NB4 (cell line): ENCODE data around the gene RMI2.
A peak's percentile ranks its signal among the peaks of the same experiment; 100 is the strongest.

Source experiments
- DNase-seq: peaks from one replicate; pipeline ENCODE4 v3.0.0; 2010; ENCODE audit warnings: low read depth
- H3K4me3 ChIP-seq: one replicate; pipeline ENCODE4 v1.5.1; 2011; ENCODE audit warnings: mild to moderate bottlenecking, low read depth, low read length, moderate library complexity
- CTCF ChIP-seq: IDR thresholded peaks from one replicate; pipeline ENCODE4 v1.5.1; 2012; ENCODE audit warnings: low read depth, low read length
- MAX ChIP-seq: IDR thresholded peaks from 2 replicates; pipeline ENCODE4 v1.6.1; 2011; ENCODE audit warnings: low read depth, low read length
- MYC ChIP-seq: IDR thresholded peaks from 2 replicates; pipeline ENCODE4 v1.6.1; 2011; ENCODE audit warnings: low read depth, low read length
- POLR2A ChIP-seq: IDR thresholded peaks from 2 replicates; pipeline ENCODE4 v1.6.1; 2011; ENCODE audit warnings: mild to moderate bottlenecking; ENCODE audit not compliant: insufficient read length; ENCODE audit errors: extremely low read depth

RMI2 gene

GRCh38 chr16:11328172-11329070 lies 16.8 kb upstream of the RMI2 start:
- no peak overlapping the region for H3K4me3 ChIP-seq
- TF ChIP-seq CTCF (no peak), MAX (peak; percentile 46), MYC (peak; percentile 40)
- DNase-seq: peak; percentile 94

GRCh38 chr16:11329071-11329491 lies 16.2 kb upstream of the RMI2 start:
- H3K4me3 ChIP-seq: no peak overlapping the region
- TF ChIP-seq MYC: no peak
- TF ChIP-seq MAX: peak; percentile 64; the same call in 1 of the 2 replicates
- DNase-seq: no peak

- no peak overlapping the region for H3K4me3 ChIP-seq
- no peak for DNase-seq
- TF ChIP-seq CTCF (no peak), MYC (no peak), POLR2A (no peak), MAX (no peak)
These were observed 15.4 kb upstream of the RMI2 start for GRCh38 chr16:11329891-11330290.

- no peak for DNase-seq
- no peak overlapping the region for H3K4me3 ChIP-seq
- TF ChIP-seq POLR2A: no peak
- no peak for TF ChIP-seq MAX
- TF ChIP-seq MYC: no peak
- TF ChIP-seq CTCF: no peak
These were observed 14.6 kb upstream of the RMI2 start for GRCh38 chr16:11330526-11331237.

GRCh38 chr16:11331967-11332366 lies 13.3 kb upstream of the RMI2 start:
- TF ChIP-seq POLR2A (no peak), MAX (no peak), MYC (no peak), CTCF (no peak)
- H3K4me3 ChIP-seq: no peak overlapping the region
- no peak for DNase-seq

GRCh38 chr16:11333010-11333409 lies 12.2 kb upstream of the RMI2 start:
- no peak for TF ChIP-seq CTCF
- TF ChIP-seq MAX: no peak
- no peak for TF ChIP-seq POLR2A
- no peak for TF ChIP-seq MYC
- no peak for DNase-seq
- H3K4me3 ChIP-seq: no peak overlapping the region
